Mammary epithelial cell (primary cell): Measurements from ENCODE around the gene IQCN.

ENCODE experiments used
- EZH2 ChIP-seq: IDR thresholded peaks from 2 replicates; pipeline ENCODE4 v1.6.1; 2012; ENCODE audit warnings: low read length, inconsistent platforms, borderline replicate concordance
- TF ChIP-seq, protein P1 (sequence below), 2 donors: IDR thresholded peaks in 1 of 2; conservative IDR thresholded peaks in 1 of 2; 2 replicates each; pipeline ENCODE4 v1.5.1; 2011 to 2012; ENCODE audit warnings: inconsistent platforms in 2 of 2, low read length in 2 of 2, mild to moderate bottlenecking in 2 of 2, control low read depth in 1 of 2, low read depth in 1 of 2; ENCODE audit not compliant: insufficient read depth in 1 of 2; ENCODE audit errors: extremely low read depth in 1 of 2

DNA sequence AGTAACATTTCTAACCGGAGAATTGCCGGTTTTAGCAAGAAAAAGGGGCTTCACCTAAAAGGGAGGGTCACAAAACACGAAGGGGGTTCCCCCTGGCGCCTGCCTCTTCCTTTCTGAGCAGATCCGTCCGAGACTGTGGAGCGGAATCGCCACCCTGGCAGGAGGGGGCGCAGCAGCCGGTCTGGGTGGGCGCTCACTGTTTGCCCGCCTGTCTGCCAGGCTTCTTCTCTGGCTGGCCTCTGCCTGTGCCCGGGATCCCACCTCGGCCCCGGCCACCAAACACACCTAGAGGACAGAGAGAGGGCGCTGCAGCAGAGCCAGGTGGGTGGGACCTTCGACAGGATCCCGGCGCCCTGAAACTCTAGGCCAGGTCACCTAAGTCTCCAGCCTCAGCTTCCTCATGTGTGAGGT is 33.0 kb upstream of the IQCN start:
- TF ChIP-seq, protein P1, sequence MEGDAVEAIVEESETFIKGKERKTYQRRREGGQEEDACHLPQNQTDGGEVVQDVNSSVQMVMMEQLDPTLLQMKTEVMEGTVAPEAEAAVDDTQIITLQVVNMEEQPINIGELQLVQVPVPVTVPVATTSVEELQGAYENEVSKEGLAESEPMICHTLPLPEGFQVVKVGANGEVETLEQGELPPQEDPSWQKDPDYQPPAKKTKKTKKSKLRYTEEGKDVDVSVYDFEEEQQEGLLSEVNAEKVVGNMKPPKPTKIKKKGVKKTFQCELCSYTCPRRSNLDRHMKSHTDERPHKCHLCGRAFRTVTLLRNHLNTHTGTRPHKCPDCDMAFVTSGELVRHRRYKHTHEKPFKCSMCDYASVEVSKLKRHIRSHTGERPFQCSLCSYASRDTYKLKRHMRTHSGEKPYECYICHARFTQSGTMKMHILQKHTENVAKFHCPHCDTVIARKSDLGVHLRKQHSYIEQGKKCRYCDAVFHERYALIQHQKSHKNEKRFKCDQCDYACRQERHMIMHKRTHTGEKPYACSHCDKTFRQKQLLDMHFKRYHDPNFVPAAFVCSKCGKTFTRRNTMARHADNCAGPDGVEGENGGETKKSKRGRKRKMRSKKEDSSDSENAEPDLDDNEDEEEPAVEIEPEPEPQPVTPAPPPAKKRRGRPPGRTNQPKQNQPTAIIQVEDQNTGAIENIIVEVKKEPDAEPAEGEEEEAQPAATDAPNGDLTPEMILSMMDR (conservative IDR thresholded peaks at IDR 0.05 in 1 of 2, IDR thresholded peaks at IDR 0.05 in 1 of 2; ENCODE audit: extremely low read depth in 1 of 2, insufficient read depth in 1 of 2, low read depth in 1 of 2, low read length in 2 of 2): no peak
- TF ChIP-seq EZH2: no peak
